H9 (cell line): Measurements from ENCODE around the gene RAD54L2. TPM values are rescaled to one million over a fixed set of nuclear protein-coding genes. Genes with fewer than 3 reads are reported as not detected.
"Not testable (repeated sequence)": the region's sequence is repeated elsewhere in the genome, so short reads cannot be mapped to it uniquely, and the experiment has no call there.

ENCODE experiments used
- DNase-seq: peaks from one replicate; pipeline ENCODE4 v3.0.0-alpha.2; 2017
- H2AFZ ChIP-seq: one replicate; pipeline ENCODE4 v1.6.1; 2013; ENCODE audit warnings: mild to moderate bottlenecking, low read length, control low read depth, moderate library complexity
- H2AK5ac ChIP-seq: 2 replicates; pipeline ENCODE4 v1.6.1; 2013; ENCODE audit warnings: low read length, control low read depth, mixed read lengths; ENCODE audit not compliant: insufficient read length
- H2BK120ac ChIP-seq: one replicate; pipeline ENCODE4 v1.6.1; 2013; ENCODE audit warnings: low read depth, mild to moderate bottlenecking, low read length, control low read depth, inconsistent platforms; ENCODE audit not compliant: poor library complexity, severe bottlenecking
- H2BK12ac ChIP-seq: 2 replicates; pipeline ENCODE4 v1.6.1; 2013; ENCODE audit warnings: low read length, control low read depth, mixed read lengths, low read depth; ENCODE audit not compliant: insufficient read length
- H2BK15ac ChIP-seq: 2 replicates; pipeline ENCODE4 v1.6.1; 2013; ENCODE audit warnings: low read depth, low read length, control low read depth
- H2BK20ac ChIP-seq: one replicate; pipeline ENCODE4 v1.6.1; 2013; ENCODE audit warnings: low read depth, mild to moderate bottlenecking, low read length, control low read depth, inconsistent platforms; ENCODE audit not compliant: poor library complexity, severe bottlenecking
- H2BK5ac ChIP-seq: 2 replicates; pipeline ENCODE4 v1.6.1; 2013; ENCODE audit warnings: low read length, control low read depth, mixed read lengths; ENCODE audit not compliant: insufficient read length
- H3K14ac ChIP-seq: 2 replicates; pipeline ENCODE4 v1.6.1; 2013; ENCODE audit warnings: low read length, control low read depth; ENCODE audit not compliant: insufficient read depth
- H3K18ac ChIP-seq: 2 replicates; pipeline ENCODE4 v1.6.1; 2013; ENCODE audit warnings: low read depth, mild to moderate bottlenecking, mixed read lengths, low read length, control low read depth; ENCODE audit not compliant: insufficient read length
- H3K23ac ChIP-seq: 2 replicates; pipeline ENCODE4 v1.6.1; 2013; ENCODE audit warnings: low read length, control low read depth, mixed read lengths, low read depth; ENCODE audit not compliant: insufficient read length
- H3K23me2 ChIP-seq: 2 replicates; pipeline ENCODE4 v1.6.1; 2013; ENCODE audit warnings: low read depth, mild to moderate bottlenecking, mixed read lengths, low read length, control low read depth; ENCODE audit not compliant: insufficient read length, poor library complexity, severe bottlenecking
- H3K27ac ChIP-seq: 2 replicates; pipeline ENCODE4 v1.5.1; 2013; ENCODE audit warnings: low read length, control low read depth, mixed read lengths, low read depth; ENCODE audit not compliant: insufficient read length
- H3K27me3 ChIP-seq: 2 replicates; pipeline ENCODE4 v1.6.1; 2013; ENCODE audit warnings: low read length, control low read depth, inconsistent platforms; ENCODE audit not compliant: insufficient read depth
- H3K4ac ChIP-seq: 2 replicates; pipeline ENCODE4 v1.6.1; 2013; ENCODE audit warnings: low read depth, mild to moderate bottlenecking, control low read depth, inconsistent platforms, low read length, moderate library complexity
- H3K4me1 ChIP-seq: 2 replicates; pipeline ENCODE4 v1.6.1; 2013; ENCODE audit warnings: low read length, control low read depth, inconsistent platforms; ENCODE audit not compliant: insufficient read depth
- H3K4me2 ChIP-seq: 2 replicates; pipeline ENCODE4 v1.6.1; 2013; ENCODE audit warnings: low read length, control low read depth, mixed read lengths; ENCODE audit not compliant: insufficient read length, insufficient read depth
- H3K56ac ChIP-seq: 2 replicates; pipeline ENCODE4 v1.6.1; 2013; ENCODE audit warnings: low read depth, mild to moderate bottlenecking, mixed read lengths, low read length, control low read depth; ENCODE audit not compliant: insufficient read length
- H3K79me1 ChIP-seq: 2 replicates; pipeline ENCODE4 v1.6.1; 2013; ENCODE audit warnings: low read depth, mild to moderate bottlenecking, moderate library complexity, low read length, control low read depth, inconsistent platforms; ENCODE audit not compliant: insufficient read depth, poor library complexity, severe bottlenecking
- H3K79me2 ChIP-seq: 2 replicates; pipeline ENCODE4 v1.6.1; 2013; ENCODE audit warnings: low read length, control low read depth, inconsistent platforms; ENCODE audit not compliant: insufficient read depth
- H3K9ac ChIP-seq: 2 replicates; pipeline ENCODE4 v1.6.1; 2013; ENCODE audit warnings: low read length, control low read depth, mixed read lengths; ENCODE audit not compliant: insufficient read length; ENCODE audit errors: extremely low read depth
- H3K9me3 ChIP-seq: one replicate; pipeline ENCODE4 v1.6.1; 2013; ENCODE audit warnings: low read depth, low read length, inconsistent platforms; ENCODE audit not compliant: control insufficient read depth
- H3T11ph ChIP-seq: one replicate; pipeline ENCODE4 v1.6.1; 2013; ENCODE audit warnings: mild to moderate bottlenecking, low read length, control low read depth, inconsistent platforms
- H4K20me1 ChIP-seq: one replicate; pipeline ENCODE4 v1.6.1; 2013; ENCODE audit not compliant: control insufficient read depth, insufficient read length, insufficient read depth
- H4K5ac ChIP-seq: 2 replicates; pipeline ENCODE4 v1.6.1; 2013; ENCODE audit warnings: low read depth, mild to moderate bottlenecking, mixed read lengths, low read length, control low read depth; ENCODE audit not compliant: insufficient read length
- H4K8ac ChIP-seq: replicated peaks from 2 replicates; pipeline ENCODE4 v1.6.1; 2013; ENCODE audit warnings: low read length, control low read depth, mixed read lengths, low read depth; ENCODE audit not compliant: insufficient read length
- H4K91ac ChIP-seq: 2 replicates; pipeline ENCODE4 v1.6.1; 2013; ENCODE audit warnings: low read depth, mild to moderate bottlenecking, moderate library complexity, mixed read lengths, low read length, control low read depth; ENCODE audit not compliant: insufficient read length
- H3K27ac Mint-ChIP-seq, 3 experiments: 2 replicates in 2 of 3; 3 replicates in 1 of 3; pipeline ENCODE4 v1.8.0; 2020 to 2021; ENCODE audit warnings: mixed read lengths in 3 of 3, mild to moderate bottlenecking in 1 of 3, moderate library complexity in 1 of 3
- H3K27me3 Mint-ChIP-seq: 2 replicates; pipeline ENCODE4 v1.8.0; 2021; ENCODE audit warnings: low read depth, mild to moderate bottlenecking, moderate library complexity, mixed read lengths
- H3K36me3 Mint-ChIP-seq, 3 experiments: 2 replicates in 2 of 3; 3 replicates in 1 of 3; pipeline ENCODE4 v1.8.0; 2020 to 2021; ENCODE audit warnings: low read depth in 3 of 3, mixed read lengths in 3 of 3; ENCODE audit not compliant: insufficient read depth in 1 of 3
- H3K4me1 Mint-ChIP-seq, 2 experiments: 2 replicates each; pipeline ENCODE4 v1.8.0; 2020; ENCODE audit warnings: mixed read lengths in 2 of 2
- H3K4me3 Mint-ChIP-seq, 2 experiments: 2 replicates in 1 of 2; 3 replicates in 1 of 2; pipeline ENCODE4 v1.8.0; 2020 to 2021; ENCODE audit warnings: mild to moderate bottlenecking in 2 of 2, mixed read lengths in 2 of 2, moderate library complexity in 1 of 2
- H3K9me3 Mint-ChIP-seq, 2 experiments: 2 replicates in 1 of 2; 3 replicates in 1 of 2; pipeline ENCODE4 v1.8.0; 2020; ENCODE audit warnings: mild to moderate bottlenecking in 2 of 2, mixed read lengths in 2 of 2, moderate library complexity in 1 of 2
- CTCF ChIP-seq: fragments of 200-600 bp; sonication (generic); conservative IDR thresholded peaks from 3 replicates; pipeline ENCODE4 v1.8.0; 2021; ENCODE audit warnings: antibody characterized with exemption, mild to moderate bottlenecking
- WGBS: extraction: QIAGEN DNeasy Blood & Tissue Kit; methylation state at CpG from one replicate; pipeline ENCODE4 v1.1.7; 2013; ENCODE audit warnings: missing lambda C conversion rate, low lambda C conversion rate, mixed read lengths; ENCODE audit not compliant: insufficient read length; ENCODE audit errors: extremely low coverage; 5-methylcytosine and 5-hydroxymethylcytosine counted together
- total RNA-seq: library from RNA; stranded (reverse); gene quantifications from 2 replicates; pipeline ENCODE4 v1.2.1, GENCODE V29; 2021

RAD54L2 gene
- total RNA-seq, 1 experiment from 2014 or later, result 40.7 TPM

GRCh38 chr3:51522273-51522962 is 16.1 kb upstream of the RAD54L2 start:
- no peaks in the 10 kb centered on the region for H3K79me2 ChIP-seq
- no peak overlapping the region for H2BK20ac ChIP-seq
- no peak overlapping the region for H4K8ac ChIP-seq
- H3K9me3 ChIP-seq, result no peaks in the 10 kb centered on the region
- no peak overlapping the region for H4K5ac ChIP-seq
- peaks cover 2% of the 10 kb centered on the region; the same call in 1 of the 2 replicates for H3K27me3 Mint-ChIP-seq
- H3K14ac ChIP-seq, result no peak overlapping the region
- H3K23me2 ChIP-seq, result no peaks in the 10 kb centered on the region
- no peak for TF ChIP-seq CTCF
- no peaks in the 10 kb centered on the region for H3K36me3 Mint-ChIP-seq
- H3K4me1 ChIP-seq, result no peaks in the 10 kb centered on the region
- H3K27me3 ChIP-seq, result no peaks in the 10 kb centered on the region
- no peak overlapping the region for H2BK5ac ChIP-seq
- H2BK120ac ChIP-seq, result no peak overlapping the region
- H4K20me1 ChIP-seq, result no peaks in the 10 kb centered on the region
- no peak overlapping the region for H3K23ac ChIP-seq
- no peak overlapping the region for H3K4ac ChIP-seq
- no peak for DNase-seq
- no CpG with 5 or more reads among the region's 11 CpGs for WGBS
- no peak overlapping the region for H2AFZ ChIP-seq
- no peak overlapping the region for H2AK5ac ChIP-seq
- no peak overlapping the region for H3K4me2 ChIP-seq
- H3K9me3 Mint-ChIP-seq, result no peaks in the 10 kb centered on the region; a peak in 1 of 5 replicates
- H3T11ph ChIP-seq, result no peak overlapping the region
- no peak overlapping the region for H3K18ac ChIP-seq
- H3K56ac ChIP-seq, result no peak overlapping the region
- H4K91ac ChIP-seq, result no peak overlapping the region
- no peak overlapping the region for H3K4me3 Mint-ChIP-seq
- H2BK12ac ChIP-seq, result no peak overlapping the region
- no peaks in the 10 kb centered on the region for H3K79me1 ChIP-seq
- no peaks in the 10 kb centered on the region; a peak in 1 of 4 replicates for H3K4me1 Mint-ChIP-seq
- H3K27ac ChIP-seq, result no peak overlapping the region
- no peak overlapping the region for H2BK15ac ChIP-seq
- H3K9ac ChIP-seq, result no peak overlapping the region
- H3K27ac Mint-ChIP-seq, result 0 out of 7 replicates have a peak overlapping the region, but pooled peaks of 1 of the 3 experiments have one; percentile 11

DNA sequence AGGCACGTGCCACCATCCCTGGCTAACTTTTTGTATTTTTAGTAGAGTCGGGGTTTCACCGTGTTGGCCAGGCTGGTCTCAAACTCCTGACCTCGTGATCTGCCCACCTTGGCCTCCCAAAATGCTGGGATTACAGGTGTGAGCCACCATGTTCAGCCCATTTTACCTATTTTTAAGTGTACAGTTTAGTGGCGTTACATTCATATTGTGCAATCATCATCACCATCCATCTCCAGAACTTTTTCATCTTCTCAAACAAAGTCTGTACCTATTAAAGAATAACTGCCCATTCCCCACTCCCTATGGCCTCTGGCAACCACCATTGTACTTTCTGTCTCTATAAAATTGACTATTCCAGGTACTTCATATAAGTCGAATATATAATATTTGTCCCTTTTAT is 13.6 kb upstream of the RAD54L2 start:
- H3K9me3 Mint-ChIP-seq, H2BK20ac ChIP-seq, H3K56ac ChIP-seq, H3K4me3 Mint-ChIP-seq, H3K9ac ChIP-seq, H3K36me3 Mint-ChIP-seq, H2AFZ ChIP-seq, H3K4ac ChIP-seq, H2BK15ac ChIP-seq, H3K14ac ChIP-seq, H2BK120ac ChIP-seq, H3K27me3 ChIP-seq, H3T11ph ChIP-seq, H3K4me2 ChIP-seq, H3K4me1 Mint-ChIP-seq, H2BK5ac ChIP-seq, H4K8ac ChIP-seq, H3K23ac ChIP-seq, H3K18ac ChIP-seq, H3K23me2 ChIP-seq, H4K5ac ChIP-seq, H3K9me3 ChIP-seq, H3K27me3 Mint-ChIP-seq, H2BK12ac ChIP-seq, H3K27ac Mint-ChIP-seq, H3K79me1 ChIP-seq, H3K4me1 ChIP-seq, H3K27ac ChIP-seq, DNase-seq, H2AK5ac ChIP-seq, H3K79me2 ChIP-seq, H4K91ac ChIP-seq, H4K20me1 ChIP-seq: not testable (repeated sequence)
- WGBS, result no CpG with 5 or more reads among the region's 6 CpGs
